ENCODE data around the gene FCN1.

FCN1 gene

DNA sequence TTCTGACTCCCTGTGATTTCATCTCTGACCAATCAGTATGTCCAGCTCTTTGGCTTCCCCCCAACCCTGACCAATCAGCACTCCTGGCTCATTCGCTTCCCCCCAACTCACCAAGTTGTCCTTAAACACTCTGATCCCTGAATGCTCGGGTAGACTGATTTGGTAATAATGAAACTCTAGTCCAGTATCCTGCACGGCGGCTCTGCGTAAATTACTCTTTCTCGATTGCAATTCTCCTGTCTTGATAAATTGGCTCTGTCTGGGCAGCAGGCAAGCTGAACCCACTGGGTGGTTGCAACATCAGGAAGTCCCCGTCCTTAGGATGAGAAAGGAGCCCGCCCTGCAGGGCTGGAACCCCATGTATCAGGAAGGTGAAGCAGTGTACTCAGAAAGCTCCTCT lies 26.7 kb downstream of the FCN1 start:
- DNase-seq (ENCODE audit: low spot score) = no peak

DNA sequence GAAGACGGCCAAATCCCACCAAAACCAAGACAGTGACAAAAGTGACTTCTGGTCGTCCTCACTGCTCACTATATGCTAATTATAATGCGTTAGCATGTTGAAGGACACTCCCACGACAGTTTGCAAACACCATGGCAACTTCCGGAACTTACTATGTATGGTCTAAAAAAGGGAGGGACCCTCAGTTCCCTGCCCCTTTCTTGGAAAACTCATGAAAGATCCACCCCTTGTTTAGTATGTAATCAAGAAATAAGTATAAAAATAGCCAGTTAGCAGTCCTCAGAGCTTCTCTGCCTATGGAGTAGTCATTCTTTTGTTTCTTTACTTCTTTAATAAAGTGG lies 27.6 kb downstream of the FCN1 start:
- DNase-seq (ENCODE audit: low spot score) = no peak

DNA sequence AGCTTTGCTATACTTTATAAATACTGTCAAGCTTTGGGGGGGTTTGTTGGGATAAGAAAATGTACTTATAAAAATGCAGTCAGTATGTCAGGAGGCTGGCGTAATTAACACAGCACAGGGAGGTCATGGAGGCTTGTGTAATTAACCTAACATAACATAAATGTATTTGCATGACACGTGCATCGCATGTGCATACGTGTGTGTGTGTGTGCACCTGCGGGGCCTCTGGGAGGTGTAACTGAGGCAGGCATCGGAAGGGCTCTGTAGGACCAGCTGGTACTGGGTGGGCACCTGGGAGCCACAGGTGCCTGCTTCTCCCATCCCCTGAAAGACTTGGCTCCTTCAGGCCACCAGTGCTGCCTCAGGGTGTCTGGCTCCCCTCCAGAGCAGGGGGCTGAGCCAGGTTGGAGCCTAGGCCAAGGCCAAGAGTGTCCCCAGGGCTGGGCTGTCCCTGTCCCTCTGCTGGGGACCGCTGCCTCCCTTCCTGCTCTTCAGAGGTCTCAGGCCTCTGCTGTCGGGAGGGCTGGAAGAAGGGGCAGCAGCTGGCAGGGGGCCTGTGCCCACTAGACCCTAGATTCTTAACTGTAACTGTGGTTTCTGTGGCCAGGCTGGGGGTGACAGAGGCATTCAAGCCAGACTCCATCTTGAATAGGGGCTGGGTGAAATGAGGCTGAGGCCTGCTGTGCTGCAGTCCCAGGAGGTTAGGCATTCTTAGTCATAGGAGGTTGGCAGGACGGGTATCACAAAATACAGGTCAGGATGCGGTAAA lies 28.1 kb downstream of the FCN1 start:
- no peak for DNase-seq (ENCODE audit: low spot score)

DNA sequence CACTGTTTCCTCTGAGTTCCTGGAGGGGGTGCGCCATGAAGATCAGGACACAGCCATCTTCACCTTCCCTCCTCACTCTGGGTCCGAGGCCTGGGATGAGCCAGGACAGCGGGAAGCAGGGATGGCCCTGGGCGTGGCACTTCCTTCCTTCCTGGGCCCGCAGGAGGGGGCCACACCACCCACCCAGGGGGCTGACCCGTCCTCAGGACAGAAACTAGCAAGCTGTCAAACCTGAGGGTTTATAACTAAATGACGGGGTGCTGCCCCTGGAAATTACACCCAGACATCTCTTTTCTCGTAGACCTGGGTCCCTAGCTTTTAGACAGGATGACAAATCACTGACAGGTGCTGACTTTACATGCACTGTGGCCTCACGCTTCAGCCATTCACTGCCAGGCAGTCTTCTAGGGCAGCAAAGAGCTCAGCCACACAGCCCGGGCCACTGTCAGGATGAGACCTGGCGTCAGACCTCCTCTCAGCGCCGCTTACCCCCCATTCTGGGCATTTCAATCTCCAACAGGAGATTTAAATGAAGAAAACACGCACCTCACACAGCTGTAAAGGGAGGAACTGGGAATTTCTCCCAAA lies 29.0 kb downstream of the FCN1 start:
- no peak for DNase-seq (ENCODE audit: low spot score)

DNA sequence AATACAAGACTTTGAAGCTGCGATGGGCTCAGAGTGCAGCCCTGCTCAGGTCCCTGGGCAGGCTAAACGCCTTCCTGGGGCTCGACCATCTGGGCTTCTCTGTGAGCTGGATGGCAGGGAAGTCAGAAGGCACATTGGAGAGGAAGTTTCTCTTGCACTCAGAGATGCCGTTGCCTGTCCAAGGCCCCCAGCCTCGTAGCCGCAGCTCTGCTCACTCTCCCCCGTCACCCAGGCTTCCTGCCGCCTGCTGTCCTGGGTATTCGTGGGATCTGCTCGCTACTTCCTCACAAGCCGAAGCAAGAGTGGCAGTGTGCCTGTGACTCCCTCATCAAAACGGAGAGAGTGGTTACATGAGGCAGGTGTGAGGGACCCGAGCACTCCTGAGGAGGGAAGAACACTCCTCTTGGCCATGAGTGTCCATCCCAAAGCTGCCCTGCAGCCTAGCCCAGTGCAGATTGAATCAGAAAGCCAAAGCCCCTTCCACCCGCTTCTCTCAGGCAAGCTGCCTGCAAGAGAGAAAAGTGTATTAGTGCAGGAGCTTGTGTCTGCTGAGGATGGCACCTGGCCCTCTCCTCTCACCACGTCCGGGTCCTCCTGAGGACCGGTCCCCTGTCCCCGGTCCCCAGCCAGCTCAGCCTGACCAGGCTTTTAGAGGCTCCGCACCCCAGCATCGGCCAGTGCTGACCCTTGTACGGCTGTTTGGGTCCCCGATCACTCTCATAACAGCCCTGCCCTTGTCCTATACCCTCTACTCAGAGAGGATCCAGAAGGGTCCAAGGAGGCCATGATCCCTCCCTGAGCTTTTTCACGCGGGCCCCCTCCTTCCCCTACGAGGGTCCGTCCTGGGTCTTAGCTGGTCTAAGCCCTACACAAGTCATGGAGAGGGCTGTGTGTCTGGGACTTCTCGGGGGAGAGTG lies 29.8 kb downstream of the FCN1 start:
- no peak for DNase-seq (ENCODE audit: low spot score)

DNA sequence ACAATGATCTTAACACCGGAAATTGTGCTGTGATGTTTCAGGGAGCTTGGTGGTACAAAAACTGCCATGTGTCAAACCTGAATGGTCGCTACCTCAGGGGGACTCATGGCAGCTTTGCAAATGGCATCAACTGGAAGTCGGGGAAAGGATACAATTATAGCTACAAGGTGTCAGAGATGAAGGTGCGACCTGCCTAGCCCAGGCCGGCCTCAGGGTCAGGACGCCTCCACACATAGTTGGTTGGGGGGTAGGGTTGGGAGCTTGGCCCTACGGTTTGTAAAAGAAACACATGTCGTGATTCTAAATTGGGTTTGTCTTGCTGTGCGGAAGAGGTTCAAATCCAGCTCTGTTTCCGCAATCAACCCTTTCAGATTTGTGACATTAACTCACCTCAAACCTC lies 30.5 kb downstream of the FCN1 start:
- DNase-seq (ENCODE audit: low spot score) = no peak

DNA sequence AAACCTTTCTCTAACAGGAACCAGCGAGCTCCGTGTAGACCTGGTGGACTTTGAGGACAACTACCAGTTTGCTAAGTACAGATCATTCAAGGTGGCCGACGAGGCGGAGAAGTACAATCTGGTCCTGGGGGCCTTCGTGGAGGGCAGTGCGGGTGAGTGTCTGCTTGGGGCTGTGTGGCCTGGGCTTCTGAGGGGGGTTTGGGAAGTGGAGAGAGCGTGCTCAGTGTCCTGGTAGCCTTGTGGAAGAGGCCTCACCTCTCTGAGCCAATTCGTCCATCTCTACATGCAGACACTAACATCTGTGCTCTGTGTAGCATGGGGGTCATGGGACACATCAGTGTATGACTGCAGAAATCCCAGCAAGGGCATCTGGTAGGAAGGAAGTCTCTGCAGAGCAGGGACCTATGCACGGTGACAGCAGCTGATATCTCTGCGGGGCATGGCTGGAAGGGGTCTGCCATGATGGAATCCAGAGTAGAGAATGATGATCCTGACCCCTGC lies 31.2 kb downstream of the FCN1 start:
- no peak for DNase-seq (ENCODE audit: low spot score)

DNA sequence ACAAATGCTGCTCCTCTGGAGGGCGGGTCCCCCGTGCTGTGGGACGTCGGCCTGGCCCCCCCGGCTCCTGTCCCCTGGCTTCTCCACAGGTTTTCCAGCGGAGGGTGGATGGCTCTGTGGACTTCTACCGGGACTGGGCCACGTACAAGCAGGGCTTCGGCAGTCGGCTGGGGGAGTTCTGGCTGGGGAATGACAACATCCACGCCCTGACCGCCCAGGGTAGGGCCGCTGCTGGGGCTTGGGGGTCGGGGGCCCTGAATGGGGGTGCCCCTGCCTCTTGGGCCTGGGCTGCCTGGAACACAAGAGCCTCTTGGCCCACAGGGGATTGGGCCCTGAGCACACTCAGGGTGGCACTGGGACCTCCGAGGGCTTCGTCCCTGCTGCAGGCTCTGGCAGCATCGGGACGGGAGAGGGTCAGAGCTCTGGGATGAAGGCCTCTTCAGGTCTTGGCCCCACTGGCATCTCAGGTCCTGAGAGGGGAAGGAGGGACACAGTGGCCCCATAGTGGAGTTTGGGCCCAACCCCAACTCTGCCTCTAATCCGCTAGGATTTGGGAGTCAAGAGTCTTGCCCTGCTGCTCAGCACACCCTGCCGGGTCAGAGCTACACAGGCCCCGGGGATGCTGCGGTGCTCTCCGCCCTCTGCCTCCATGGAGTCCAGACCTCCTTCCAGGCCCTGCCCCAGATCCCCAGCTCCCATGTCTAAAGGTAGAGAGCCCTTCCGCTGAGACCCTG lies 31.9 kb downstream of the FCN1 start:
- DNase-seq (ENCODE audit: low spot score) = no peak

DNA sequence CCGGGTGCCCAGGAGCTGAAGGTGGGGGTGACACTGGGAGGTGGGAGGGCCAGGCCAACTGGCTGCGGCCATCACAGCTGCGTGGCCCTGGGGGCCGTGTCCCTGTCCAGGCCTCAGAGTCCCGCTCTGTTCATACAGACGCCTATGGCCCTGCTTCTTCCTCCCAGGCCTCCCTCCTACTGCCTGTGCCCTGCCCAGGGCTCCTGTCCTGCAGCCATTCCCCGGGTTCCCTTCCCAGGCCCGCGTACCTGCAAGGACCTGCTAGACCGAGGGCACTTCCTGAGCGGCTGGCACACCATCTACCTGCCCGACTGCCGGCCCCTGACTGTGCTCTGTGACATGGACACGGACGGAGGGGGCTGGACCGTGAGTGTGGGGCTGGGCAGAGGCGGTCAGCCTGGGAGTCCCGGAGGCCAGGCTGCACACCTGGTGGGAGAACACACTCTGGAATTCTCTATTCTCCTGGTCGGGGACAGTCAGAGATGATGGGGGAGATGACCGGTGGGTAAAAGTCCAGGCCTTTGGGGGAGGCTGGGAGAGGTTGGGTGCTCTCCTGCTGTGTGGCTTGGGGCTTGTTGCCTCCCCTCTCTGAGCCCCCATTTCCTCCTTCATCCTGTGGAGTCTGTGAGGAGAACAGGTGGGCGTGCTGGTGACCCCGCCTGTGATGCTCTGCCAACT lies 32.6 kb downstream of the FCN1 start:
- DNase-seq (ENCODE audit: low spot score) = no peak

DNA sequence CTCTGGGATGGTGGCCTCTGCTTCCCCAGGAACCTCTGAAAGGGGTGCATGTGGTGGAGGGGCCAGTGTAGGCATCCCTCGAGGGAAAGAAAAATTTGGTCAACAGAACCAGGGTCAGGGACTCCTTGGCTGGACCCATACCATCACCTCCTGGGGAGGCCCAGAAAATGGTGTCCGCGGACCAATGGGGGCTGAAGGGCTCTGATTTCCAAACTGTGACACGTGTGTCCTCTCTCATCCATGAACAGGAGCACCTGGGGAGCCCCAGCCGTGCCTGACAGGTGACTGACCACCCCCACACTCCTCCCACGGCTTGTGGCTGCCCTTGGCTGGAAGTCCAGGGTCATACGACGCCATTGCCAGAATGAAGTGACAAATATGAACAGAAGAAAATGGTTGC lies 33.2 kb downstream of the FCN1 start:
- no peak for DNase-seq (ENCODE audit: low spot score)

DNA sequence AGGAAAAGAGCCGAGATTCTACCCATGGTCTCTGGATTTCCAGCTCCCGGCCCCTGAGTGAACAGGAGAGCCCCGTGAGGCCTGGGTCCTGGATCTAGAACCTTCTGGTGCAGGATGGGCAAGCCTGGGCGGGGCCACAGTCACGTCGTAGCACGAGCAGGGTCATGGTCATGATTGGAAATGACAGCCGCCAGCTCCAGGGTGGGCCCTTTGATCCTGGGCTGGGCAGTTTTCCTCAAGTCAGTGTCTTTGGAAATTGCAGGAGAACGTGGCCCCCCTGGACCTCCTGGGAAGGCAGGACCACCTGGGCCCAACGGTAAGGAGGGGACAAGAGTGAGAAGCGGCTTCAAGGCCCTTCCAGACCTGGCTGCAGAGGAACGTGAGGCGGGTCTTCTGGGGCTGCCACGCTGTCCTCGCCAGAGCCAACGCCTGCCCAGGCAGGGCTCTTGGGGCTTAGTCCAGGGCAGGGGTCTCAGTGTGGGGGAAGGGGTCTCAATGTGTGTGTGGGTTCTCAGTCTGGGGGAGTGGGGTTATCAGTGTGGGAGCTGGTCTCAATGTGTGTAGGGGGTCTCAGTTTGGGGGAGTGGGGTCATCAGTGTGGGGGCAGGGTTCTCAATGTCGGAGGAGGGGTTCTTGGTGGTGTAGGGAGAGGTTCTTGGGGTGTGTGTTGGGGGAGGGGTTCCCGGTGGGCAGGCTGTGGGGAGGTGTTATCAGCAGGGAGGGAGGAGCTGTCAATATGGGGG lies 34.5 kb downstream of the FCN1 start:
- DNase-seq (ENCODE audit: low spot score) = no peak

DNA sequence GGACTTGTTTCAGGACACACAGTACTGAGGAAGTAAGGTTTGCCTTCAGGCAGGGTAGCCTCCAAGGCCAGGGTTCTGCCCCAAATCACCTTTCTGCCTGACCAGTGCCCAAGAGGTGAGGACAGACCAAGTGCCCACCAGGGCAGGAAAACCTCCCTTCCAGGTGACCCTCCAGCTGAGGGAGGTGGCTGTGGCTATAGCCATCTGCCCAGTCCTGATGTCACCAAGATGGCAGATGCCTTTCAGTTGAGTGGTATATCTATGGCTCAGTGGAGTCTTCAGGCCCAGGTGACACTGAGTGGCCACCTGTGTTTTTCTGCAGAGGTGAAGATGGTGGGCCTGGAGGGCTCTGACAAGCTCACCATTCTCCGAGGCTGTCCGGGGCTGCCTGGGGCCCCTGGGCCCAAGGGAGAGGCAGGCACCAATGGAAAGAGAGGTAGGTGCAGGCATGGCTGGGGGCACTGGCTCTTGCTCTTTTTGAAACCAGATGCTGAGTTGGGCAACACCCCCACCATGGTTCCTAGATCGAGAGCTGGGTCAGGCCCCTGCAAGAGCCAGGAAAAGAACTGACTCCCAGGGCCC lies 35.4 kb downstream of the FCN1 start:
- no peak for DNase-seq (ENCODE audit: low spot score)

DNA sequence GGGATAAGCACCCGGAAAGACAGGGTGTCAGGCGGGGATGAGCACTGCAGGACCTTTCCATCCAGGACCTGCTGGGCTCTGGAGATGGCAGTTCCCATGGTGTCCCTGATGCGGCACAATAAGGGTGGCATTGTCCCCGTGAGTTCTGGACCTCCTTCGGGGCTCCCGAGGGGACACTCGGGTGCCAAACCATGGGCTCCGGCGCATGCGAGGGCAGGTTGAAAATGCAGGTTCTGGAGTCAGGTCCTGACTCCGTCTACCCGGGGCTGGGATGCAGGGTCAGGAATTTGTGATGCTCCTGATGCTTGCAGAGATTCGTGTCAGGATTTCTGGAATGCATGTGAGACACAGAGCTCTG lies 36.4 kb downstream of the FCN1 start:
- no peak for DNase-seq (ENCODE audit: low spot score)

DNA sequence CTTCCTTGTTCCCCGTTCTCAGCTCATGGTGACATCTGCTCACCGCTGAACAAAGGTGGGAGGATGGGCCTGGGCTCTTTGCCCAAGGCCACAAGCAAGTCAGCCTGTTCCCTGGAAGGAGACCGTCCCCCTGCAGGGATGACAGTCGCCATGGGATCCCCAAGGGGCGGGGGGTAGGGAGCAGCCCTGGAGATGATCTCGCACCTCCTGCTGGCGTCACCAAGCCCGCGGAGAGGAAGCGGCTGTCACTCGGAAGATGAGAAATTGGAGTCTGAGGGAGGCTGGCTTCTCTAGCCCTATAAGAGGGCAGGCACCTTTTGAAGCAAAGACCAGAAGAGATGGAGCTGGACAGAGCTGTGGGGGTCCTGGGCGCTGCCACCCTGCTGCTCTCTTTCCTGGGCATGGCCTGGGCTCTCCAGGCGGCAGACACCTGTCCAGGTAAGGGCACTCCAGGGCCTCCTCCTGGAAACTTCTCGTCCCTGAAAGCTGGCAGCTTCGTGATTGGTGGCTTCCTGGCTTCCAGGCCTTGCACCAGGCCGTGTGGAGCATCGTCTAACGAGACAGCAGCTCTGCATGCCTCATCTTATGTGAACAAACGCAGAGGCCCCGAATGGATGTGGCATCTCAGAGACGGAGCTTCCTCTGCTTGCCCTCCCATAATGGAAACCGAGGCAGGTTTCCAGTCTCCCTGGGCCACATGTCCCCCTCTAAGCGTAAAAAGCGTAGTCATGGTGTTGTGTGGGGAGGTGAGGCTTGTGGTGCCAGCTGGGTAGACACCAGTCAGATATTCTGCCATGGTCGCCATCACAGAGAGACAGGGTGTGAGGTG lies 37.0 kb downstream of the FCN1 start, which contains the start of gene FCN2:
FCN2 (plus strand) TSS at position 327 of the 829 bp plus-strand sequence; CDS start at position 339, 12 bp downstream.
- DNase-seq (ENCODE audit: low spot score) = no peak

DNA sequence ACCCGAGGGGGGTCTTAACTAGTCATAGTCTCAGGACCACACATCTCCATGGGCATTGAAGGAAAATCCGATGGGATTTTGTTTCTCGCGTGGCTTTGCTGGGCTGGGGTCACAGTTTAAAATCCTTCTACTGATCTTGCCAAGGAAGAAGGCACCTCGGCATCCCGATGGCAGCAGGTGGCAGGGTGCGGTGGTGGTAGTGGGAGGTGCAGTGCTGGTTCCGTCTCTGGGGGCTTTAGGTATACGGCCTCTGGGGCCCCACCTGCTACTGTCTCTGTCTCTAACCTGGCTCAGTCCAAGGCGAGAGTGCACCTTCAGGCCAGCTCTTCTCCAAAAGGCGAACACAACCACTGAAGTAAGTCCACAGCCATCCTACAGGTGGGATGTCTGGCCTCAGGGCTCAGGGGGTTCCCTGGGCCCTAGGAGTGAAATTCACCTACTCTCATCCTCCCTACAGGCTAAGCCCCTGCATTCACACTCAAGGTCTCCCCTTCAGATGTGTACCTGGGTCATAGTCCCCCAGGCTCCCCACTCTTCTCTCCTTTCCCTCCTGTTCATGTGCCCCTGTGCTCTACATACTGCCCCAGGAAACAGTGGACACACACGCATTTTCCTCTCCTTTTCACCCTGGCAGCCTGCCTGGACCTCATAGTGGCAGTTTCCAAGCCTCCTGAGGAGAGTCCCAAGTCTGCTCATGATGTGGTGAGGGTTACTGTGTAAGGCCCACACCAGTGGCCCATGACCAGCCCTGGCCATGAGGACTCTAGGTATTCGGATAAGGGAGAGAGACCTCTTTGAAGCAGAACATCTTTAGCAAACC lies 37.8 kb downstream of the FCN1 start:
- no peak for DNase-seq (ENCODE audit: low spot score)

DNA sequence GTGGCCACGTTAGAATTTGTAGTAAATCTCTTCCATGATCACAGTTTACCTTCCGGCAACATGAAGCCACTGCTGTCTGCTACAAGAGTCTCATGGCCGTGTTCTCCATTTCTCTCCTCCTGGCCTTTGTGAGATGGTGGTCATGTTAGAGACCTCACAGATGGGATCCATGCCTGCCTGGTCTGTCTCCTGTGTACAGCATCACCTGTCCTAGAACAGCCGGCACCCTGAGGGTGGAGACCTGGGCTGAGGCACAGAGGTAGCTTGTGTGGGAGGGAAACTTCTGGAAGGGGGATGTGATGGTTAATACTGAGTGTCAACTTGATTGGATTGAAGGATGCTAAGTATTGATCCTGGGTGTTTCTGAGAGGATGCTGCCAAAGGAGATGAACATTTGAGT lies 40.2 kb downstream of the FCN1 start:
- no peak for DNase-seq (ENCODE audit: low spot score)

DNA sequence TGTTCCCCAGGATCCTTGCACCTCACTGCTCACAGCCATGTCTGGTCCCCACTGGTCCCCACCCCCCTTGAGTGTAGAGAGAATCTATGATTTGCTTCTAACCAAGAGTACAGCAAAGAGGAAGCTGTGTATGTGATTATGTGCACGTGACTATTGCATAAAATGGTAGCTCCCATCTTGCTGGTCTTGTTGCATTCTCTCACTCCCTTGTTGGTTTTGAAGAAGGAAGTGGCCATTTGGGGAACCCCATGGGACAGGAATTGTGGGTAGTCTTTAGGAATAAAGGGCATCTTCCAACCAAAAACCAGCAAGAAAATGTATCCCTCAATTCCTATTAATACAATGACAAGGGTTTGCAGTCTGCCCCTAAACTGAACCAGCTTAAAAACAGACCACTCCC lies 42.3 kb downstream of the FCN1 start:
- DNase-seq (ENCODE audit: low spot score) = no peak

DNA sequence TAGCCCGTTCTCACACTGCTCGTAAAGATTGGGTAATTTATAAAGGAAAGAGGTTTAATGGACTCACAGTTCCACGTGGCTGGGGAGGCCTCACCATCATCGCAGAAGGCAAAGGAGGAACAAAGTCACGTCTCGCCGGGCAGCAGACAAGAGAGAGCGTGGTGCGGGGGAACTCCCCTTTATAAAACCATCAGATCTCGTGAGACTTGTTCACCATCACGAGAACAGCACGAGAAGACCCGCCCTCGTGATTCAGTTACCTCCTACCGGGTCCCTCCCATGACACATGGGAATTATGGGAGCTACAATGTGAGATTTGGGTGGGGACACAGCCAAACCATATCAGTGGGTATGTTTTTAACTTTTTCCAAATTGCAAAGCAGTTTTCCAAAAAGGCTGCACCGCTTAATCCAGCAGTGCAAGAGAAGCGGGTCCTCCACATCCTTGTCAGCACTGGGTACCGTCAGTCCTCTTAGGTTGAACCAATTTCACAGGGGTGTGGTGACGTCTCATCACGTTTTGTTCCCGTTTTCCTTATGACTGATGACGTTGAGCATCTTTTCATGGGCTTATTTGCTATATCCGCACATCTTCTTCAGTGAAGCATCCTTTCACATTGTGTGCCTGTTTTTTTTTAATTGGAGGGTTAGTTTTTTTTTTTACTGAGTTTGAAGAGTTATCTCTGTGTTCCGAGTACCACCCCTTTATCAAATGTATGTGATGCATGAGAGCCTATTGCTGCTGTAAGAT lies 45.1 kb downstream of the FCN1 start:
- DNase-seq (ENCODE audit: low spot score) = no peak
